ENCODE results near the gene SLC47A2.

- TF ChIP-seq CTCF (IDR thresholded peaks at IDR 0.05; ENCODE audit: poor library complexity, severe bottlenecking): no peak
- no peak for TF ChIP-seq EZH2 (IDR thresholded peaks at IDR 0.05; ENCODE audit: borderline replicate concordance, insufficient read depth, low read length, poor library complexity, severe bottlenecking)
- no peak for TF ChIP-seq POLR2AphosphoS5 (IDR thresholded peaks at IDR 0.05)
- no peak for TF ChIP-seq MXI1 (conservative IDR thresholded peaks at IDR 0.05; ENCODE audit: poor library complexity, severe bottlenecking)
These were observed 26.1 kb upstream of the SLC47A2 start for GRCh38 chr17:19742495-19742894.
